ENCODE results near the gene MEIKIN. TPM values are rescaled to one million over a fixed set of nuclear protein-coding genes. Genes with fewer than 3 reads are reported as not detected.

Gene MEIKIN
- polyA plus RNA-seq, 3 donors = 0.16 to 1.6 (median 1.6) TPM

GRCh38 chr5:131789765-131790164, 155.7 kb downstream of the MEIKIN start:
- H4K20me1 ChIP-seq (ENCODE audit: insufficient read depth, low read length) = peaks cover 94% of the 10 kb centered on the region
- Mint-ChIP-seq H3K27ac (peak overlapping the region in 3 of 7 donors; percentile 1 to 41 (median 21)), H3K36me3 (peaks cover 5 to 19% of the 10 kb centered on the region in 2 donors)

GRCh38 chr5:131787736-131788135, 157.7 kb downstream of the MEIKIN start:
- Histone ChIP-seq H2AFZ (ENCODE audit: insufficient read depth, low read depth, low read length, poor library complexity, severe bottlenecking) (no peak overlapping the region), H3K79me2 (ENCODE audit: insufficient read depth, low read length) (peaks cover 98% of the 10 kb centered on the region), H3K36me3 (replicated peaks in 1 of 2; ENCODE audit: control insufficient read depth in 1 of 2, insufficient read depth in 2 of 2, low read length in 2 of 2) (no peaks in the 10 kb centered on the region), H4K20me1 (ENCODE audit: insufficient read depth, low read length) (peaks cover 95% of the 10 kb centered on the region), H3K27ac (ENCODE audit: low read depth in 1 of 2, low read length in 2 of 2) (peak overlapping the region in 1 of 2 donors; percentile 46), H3K9me3 (replicated peaks in 1 of 2; ENCODE audit: control insufficient read depth in 1 of 2, insufficient read depth in 1 of 2, low read length in 2 of 2) (no peaks in the 10 kb centered on the region), H3K4me1 (ENCODE audit: control insufficient read depth in 1 of 2, insufficient read depth in 2 of 2, low read length in 2 of 2) (peaks cover 2 to 3% of the 10 kb centered on the region in 2 donors), H3K27me3 (ENCODE audit: control insufficient read depth in 2 of 2, insufficient read depth in 2 of 2, low read length in 2 of 2) (no peaks in the 10 kb centered on the region), H3K4me3 (replicated peaks in 1 of 3; ENCODE audit: low read depth in 2 of 3, low read length in 3 of 3) (no peak overlapping the region), H3K4me2 (replicated peaks; ENCODE audit: extremely low read depth, low read length, poor library complexity, severe bottlenecking) (no peak overlapping the region), H3K9ac (ENCODE audit: insufficient read depth, low read length, poor library complexity, severe bottlenecking) (no peak overlapping the region)
- H3K4me3 Mint-ChIP-seq = no peak overlapping the region
- intact Hi-C loops (cut with micrococcal nuclease) = loop anchor here in 1 of 2 donors (5.0 kb wide), 1 partner anchor 35 kb away; no protein-coding TSS in a partner anchor
- H3K4me1 Mint-ChIP-seq = peaks cover 40% of the 10 kb centered on the region
- peaks cover 4 to 19% of the 10 kb centered on the region in 2 donors for H3K36me3 Mint-ChIP-seq
- peak overlapping the region in 5 of 7 donors; percentile 26 to 80 (median 51) for H3K27ac Mint-ChIP-seq
- TF ChIP-seq, protein P1, sequence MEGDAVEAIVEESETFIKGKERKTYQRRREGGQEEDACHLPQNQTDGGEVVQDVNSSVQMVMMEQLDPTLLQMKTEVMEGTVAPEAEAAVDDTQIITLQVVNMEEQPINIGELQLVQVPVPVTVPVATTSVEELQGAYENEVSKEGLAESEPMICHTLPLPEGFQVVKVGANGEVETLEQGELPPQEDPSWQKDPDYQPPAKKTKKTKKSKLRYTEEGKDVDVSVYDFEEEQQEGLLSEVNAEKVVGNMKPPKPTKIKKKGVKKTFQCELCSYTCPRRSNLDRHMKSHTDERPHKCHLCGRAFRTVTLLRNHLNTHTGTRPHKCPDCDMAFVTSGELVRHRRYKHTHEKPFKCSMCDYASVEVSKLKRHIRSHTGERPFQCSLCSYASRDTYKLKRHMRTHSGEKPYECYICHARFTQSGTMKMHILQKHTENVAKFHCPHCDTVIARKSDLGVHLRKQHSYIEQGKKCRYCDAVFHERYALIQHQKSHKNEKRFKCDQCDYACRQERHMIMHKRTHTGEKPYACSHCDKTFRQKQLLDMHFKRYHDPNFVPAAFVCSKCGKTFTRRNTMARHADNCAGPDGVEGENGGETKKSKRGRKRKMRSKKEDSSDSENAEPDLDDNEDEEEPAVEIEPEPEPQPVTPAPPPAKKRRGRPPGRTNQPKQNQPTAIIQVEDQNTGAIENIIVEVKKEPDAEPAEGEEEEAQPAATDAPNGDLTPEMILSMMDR (IDR thresholded peaks at IDR 0.05) = no peak
- H3K9me3 Mint-ChIP-seq = peaks cover 0 to 4% (median 0%) of the 10 kb centered on the region in 7 donors
- WGBS (ENCODE audit: insufficient coverage) = 90% methylated on average over 2 of the region's 4 CpGs
- no peak for DNase-seq
- no peaks in the 10 kb centered on the region for H3K27me3 Mint-ChIP-seq (ENCODE audit: low read depth in 3 of 3)

More at GRCh38 chr5:131789765-131790164, 155.7 kb downstream of the MEIKIN start:
- Histone ChIP-seq H3K4me1 (ENCODE audit: control insufficient read depth in 1 of 2, insufficient read depth in 2 of 2, low read length in 2 of 2) (peaks cover 8 to 20% of the 10 kb centered on the region in 2 donors), H3K4me3 (replicated peaks in 1 of 3; ENCODE audit: low read depth in 2 of 3, low read length in 3 of 3) (no peak overlapping the region), H3K79me2 (ENCODE audit: insufficient read depth, low read length) (peaks cover 98% of the 10 kb centered on the region), H3K9me3 (replicated peaks in 1 of 2; ENCODE audit: control insufficient read depth in 1 of 2, insufficient read depth in 1 of 2, low read length in 2 of 2) (no peaks in the 10 kb centered on the region), H3K27me3 (ENCODE audit: control insufficient read depth in 2 of 2, insufficient read depth in 2 of 2, low read length in 2 of 2) (no peaks in the 10 kb centered on the region), H3K4me2 (replicated peaks; ENCODE audit: extremely low read depth, low read length, poor library complexity, severe bottlenecking) (no peak overlapping the region), H3K36me3 (replicated peaks in 1 of 2; ENCODE audit: control insufficient read depth in 1 of 2, insufficient read depth in 2 of 2, low read length in 2 of 2) (no peaks in the 10 kb centered on the region), H2AFZ (ENCODE audit: insufficient read depth, low read depth, low read length, poor library complexity, severe bottlenecking) (no peak overlapping the region), H3K9ac (ENCODE audit: insufficient read depth, low read length, poor library complexity, severe bottlenecking) (no peak overlapping the region), H3K27ac (ENCODE audit: low read depth in 1 of 2, low read length in 2 of 2) (no peak overlapping the region)
- TF ChIP-seq, protein P1 (IDR thresholded peaks at IDR 0.05) = no peak
- H3K9me3 Mint-ChIP-seq = peaks cover 0 to 4% (median 0%) of the 10 kb centered on the region in 7 donors
- DNase-seq = no peak
- H3K27me3 Mint-ChIP-seq (ENCODE audit: low read depth in 3 of 3) = no peaks in the 10 kb centered on the region
- whole genome bisulfite sequencing (ENCODE audit: insufficient coverage) = 92% methylated on average over 3 of the region's 3 CpGs
- intact Hi-C loops (cut with micrococcal nuclease) = loop anchor here (5.0 to 10.0 kb wide), 3 partner anchors 37 to 155 kb away; partner anchors contain the start of genes MEIKIN (in 1 of the 2) and RAPGEF6 (in 1 of the 2)
- H3K4me3 Mint-ChIP-seq = no peak overlapping the region
- H3K4me1 Mint-ChIP-seq = peaks cover 53% of the 10 kb centered on the region
